ENCODE measurements around the gene PYCR2. TPM values are rescaled to one million over a fixed set of nuclear protein-coding genes. Genes with fewer than 3 reads are reported as not detected.

The PYCR2 gene
- polyA plus RNA-seq, 1 experiment = 29.4 TPM

DNA sequence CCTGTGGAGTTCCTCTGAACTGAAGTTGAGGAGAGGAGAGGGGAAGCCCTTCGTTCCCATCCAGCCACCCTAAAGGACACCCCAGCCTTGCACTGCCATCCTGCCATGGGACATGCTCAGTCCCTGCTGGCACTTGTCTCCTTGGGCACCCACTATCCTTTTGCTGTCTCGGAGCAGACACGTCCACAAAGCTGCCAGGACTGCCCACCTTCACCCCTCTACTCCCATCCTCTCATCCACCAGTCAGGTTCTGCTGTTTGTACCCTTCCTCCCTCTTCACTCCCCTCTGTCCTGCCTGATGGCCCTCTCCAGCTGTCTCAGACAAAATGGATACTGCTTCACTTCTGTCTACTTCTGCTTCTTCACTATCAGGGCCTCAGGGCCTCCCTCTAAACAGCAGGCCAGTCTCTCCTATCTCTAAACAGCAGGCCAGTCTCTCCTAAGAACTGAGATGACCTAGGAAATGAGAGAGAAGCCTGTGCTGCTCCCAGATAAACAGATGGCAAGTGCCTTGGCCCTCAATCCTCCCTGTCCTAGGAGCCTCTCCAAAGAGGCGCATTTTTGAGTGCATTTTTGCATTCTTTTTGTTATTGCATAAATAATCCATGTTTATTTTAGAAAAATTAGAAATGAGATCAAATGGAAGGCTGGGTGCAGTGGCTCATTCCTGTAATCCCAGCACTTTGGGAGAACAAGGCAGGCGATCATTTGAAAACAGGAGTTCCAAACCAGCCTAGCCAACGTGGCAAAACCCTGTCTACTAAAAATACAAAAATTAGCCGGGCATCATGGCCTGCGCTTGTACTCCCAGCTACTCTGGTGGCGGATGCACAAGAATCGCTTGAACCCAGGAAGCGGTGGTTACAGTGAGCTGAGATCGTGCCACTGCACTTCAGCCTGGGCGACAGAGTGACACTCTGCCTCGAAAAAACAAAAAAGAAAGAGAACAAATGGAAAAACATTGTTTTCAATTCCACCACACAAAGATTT is 4.4 kb upstream of the PYCR2 start:
- DNase-seq (ENCODE audit: low read depth, low spot score) = no peak
- ChIA-PET CTCF (interaction anchor here (1.0 to 2.7 kb wide), 2 partner anchors 17 to 136 kb away, joined by 3 to 9 read pairs; no protein-coding TSS in a partner anchor), POLR2A (no interaction called here)
- Histone ChIP-seq H3K4me3 (ENCODE audit: low read depth, low read length) (no peak overlapping the region), H3K27ac (ENCODE audit: low read depth, low read length) (no peak overlapping the region), H3K9me3 (ENCODE audit: control insufficient read depth, insufficient read depth, low read length) (no peaks in the 10 kb centered on the region), H3K27me3 (ENCODE audit: control insufficient read depth, insufficient read depth, low read length) (no peaks in the 10 kb centered on the region)
- TF ChIP-seq, protein P1, sequence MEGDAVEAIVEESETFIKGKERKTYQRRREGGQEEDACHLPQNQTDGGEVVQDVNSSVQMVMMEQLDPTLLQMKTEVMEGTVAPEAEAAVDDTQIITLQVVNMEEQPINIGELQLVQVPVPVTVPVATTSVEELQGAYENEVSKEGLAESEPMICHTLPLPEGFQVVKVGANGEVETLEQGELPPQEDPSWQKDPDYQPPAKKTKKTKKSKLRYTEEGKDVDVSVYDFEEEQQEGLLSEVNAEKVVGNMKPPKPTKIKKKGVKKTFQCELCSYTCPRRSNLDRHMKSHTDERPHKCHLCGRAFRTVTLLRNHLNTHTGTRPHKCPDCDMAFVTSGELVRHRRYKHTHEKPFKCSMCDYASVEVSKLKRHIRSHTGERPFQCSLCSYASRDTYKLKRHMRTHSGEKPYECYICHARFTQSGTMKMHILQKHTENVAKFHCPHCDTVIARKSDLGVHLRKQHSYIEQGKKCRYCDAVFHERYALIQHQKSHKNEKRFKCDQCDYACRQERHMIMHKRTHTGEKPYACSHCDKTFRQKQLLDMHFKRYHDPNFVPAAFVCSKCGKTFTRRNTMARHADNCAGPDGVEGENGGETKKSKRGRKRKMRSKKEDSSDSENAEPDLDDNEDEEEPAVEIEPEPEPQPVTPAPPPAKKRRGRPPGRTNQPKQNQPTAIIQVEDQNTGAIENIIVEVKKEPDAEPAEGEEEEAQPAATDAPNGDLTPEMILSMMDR (IDR thresholded peaks at IDR 0.05; ENCODE audit: low read depth, low read length) = no peak

DNA sequence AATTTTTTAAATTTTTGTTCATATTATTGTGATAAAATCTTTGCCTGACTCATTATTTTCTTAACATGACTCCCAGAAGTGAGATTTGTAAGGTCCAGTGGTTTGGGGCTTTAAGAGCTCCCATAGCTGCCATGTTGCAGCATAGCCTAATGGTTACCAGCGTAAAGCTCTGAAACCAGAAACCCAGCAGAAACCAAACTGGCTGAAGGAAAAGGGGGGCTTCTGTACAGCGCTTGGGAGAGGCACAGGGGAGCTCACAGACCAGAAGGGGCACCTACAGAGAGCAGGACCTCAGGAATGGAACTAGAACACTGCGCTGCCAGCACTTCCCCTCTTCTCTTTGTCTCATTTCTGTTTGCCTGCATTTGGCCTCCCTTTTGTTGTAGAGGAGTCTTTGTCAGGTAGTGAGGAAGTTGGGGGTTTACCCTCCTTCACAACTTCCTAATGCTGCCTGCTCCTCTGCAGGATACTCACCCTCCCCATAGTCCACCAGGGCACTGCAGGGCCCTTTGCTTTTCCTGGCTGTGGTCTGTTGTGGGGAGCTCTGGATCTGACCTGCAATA is 2.6 kb upstream of the PYCR2 start:
- TF ChIP-seq, protein P1 (IDR thresholded peaks at IDR 0.05; ENCODE audit: low read depth, low read length) = no peak
- Histone ChIP-seq H3K27me3 (ENCODE audit: control insufficient read depth, insufficient read depth, low read length) (no peaks in the 10 kb centered on the region), H3K4me3 (ENCODE audit: low read depth, low read length) (no peak overlapping the region), H3K9me3 (ENCODE audit: control insufficient read depth, insufficient read depth, low read length) (no peaks in the 10 kb centered on the region), H3K27ac (ENCODE audit: low read depth, low read length) (no peak overlapping the region)
- CTCF ChIA-PET = no interaction called here
- POLR2A ChIA-PET = no interaction called here
- DNase-seq (ENCODE audit: low read depth, low spot score) = no peak

DNA sequence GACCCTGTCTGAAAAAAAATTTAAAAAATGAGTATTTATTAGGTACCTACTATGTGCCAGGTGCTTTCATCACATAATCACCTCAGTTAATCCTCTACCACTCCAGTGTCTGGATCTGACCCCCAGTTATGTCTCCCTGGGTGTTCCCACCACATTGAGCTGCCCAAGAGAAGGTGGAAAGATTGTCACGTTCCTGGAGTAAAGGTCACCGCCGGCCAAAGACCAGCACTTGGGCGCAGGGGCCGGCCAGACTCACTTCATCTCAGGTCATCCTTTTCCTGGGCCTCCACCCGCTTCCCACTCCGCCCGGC is 714 bp downstream of the PYCR2 start:
- CTCF ChIA-PET = interaction anchor here (4.3 kb wide), 1 partner anchor 12 kb away, joined by 21 read pairs; no protein-coding TSS in a partner anchor
- POLR2A ChIA-PET = interaction anchor here (1.1 to 1.7 kb wide), 4 partner anchors 10 to 146 kb away, joined by 3 to 7 read pairs (median 5); partner anchors contain the start of genes H3-3A and TMEM63A
- no peaks in the 10 kb centered on the region for H3K9me3 ChIP-seq (ENCODE audit: control insufficient read depth, insufficient read depth, low read length)
- H3K27ac ChIP-seq (ENCODE audit: low read depth, low read length) = peak overlapping the region; percentile 81
- DNase-seq (ENCODE audit: low read depth, low spot score) = no peak
- peak overlapping the region; percentile 89 for H3K4me3 ChIP-seq (ENCODE audit: low read depth, low read length)
- H3K27me3 ChIP-seq (ENCODE audit: control insufficient read depth, insufficient read depth, low read length) = no peaks in the 10 kb centered on the region
- TF ChIP-seq, protein P1 (IDR thresholded peaks at IDR 0.05; ENCODE audit: low read depth, low read length) = no peak

DNA sequence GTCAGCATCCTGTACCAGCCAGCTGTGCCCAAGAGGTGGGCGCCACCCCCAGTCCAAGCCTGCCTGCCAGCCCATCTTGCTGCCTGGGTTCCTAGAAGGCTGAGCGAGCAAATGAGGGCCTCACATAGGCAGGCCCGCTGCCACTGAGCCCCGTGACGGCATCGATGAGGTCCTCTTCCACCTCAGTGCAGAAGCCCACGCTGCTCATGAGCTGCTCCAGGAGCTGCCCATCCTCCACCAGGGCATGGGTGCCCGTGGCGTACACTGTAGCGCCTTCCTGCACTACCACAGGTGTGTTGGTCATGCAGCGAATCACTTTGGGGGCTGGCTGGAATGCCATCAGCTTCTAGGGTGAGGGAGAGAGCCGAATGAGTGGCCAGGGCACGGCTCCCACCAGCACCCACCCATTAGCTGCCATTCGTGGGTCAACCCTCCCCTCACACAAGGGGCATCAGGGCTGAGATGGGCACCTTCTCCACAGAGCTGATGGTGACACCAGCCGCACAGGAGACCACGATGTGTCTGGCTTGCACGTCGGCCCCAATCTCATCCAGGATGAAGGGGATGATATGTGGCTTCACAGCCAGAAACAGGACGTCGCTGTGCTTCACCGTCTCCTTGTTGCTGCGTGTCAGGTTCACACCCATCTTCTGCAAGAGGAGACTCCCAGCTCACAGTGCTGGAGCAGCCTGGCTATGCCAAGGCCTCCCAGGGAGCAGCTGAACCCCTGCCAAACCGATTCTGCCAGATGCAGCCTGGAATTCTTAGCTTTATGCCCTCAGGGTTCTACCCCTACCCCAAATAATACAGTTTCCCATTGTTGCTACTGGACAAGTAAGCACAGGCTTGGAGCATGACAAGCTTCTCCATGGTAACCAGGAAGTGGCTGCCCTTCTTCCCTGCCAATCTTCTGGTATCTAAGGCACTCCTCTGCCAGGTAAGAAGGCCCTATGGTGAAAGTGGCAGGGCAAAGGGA is 2.0 kb downstream of the PYCR2 start:
- POLR2A ChIA-PET = interaction anchor here (0.6 kb wide), 1 partner anchor 436 kb away, joined by 11 read pairs; no protein-coding TSS in a partner anchor
- no peaks in the 10 kb centered on the region for H3K27me3 ChIP-seq (ENCODE audit: control insufficient read depth, insufficient read depth, low read length)
- DNase-seq (ENCODE audit: low read depth, low spot score) = no peak
- no peaks in the 10 kb centered on the region for H3K9me3 ChIP-seq (ENCODE audit: control insufficient read depth, insufficient read depth, low read length)
- TF ChIP-seq, protein P1 (IDR thresholded peaks at IDR 0.05; ENCODE audit: low read depth, low read length) = no peak
- CTCF ChIA-PET = interaction anchor here (1.5 to 4.3 kb wide), 2 partner anchors 11 to 447 kb away, joined by 4 to 21 read pairs; no protein-coding TSS in a partner anchor
- H3K4me3 ChIP-seq (ENCODE audit: low read depth, low read length) = no peak overlapping the region
- H3K27ac ChIP-seq (ENCODE audit: low read depth, low read length) = no peak overlapping the region

Measured in AG04450 (cell line).